ENCODE measurements around the gene RPS6KA5. TPM values are rescaled to one million over a fixed set of nuclear protein-coding genes. Genes with fewer than 3 reads are reported as not detected.

Gene RPS6KA5
- total RNA-seq, 1 experiment from 2014 or later, result 8.6 TPM

DNA sequence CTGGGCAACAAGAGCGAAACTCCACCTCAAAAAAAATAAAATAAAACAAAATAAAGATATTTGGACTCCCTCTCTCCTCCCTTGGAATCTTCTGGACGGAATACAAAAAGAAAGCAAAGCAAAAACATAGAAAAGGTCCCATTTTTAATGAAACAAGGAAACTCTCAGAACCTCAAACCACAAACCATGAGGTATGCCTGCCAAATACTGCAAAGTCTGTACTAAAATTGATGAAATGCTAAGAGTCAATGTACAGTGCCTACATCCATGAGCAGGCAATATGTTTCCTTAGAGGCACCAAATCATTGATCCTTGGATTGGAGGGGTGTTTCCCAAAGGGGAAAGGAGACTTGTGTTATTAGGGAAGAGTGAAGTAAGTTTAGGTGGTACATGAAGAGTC, 8.2 kb upstream of the RPS6KA5 start:
- no peak overlapping the region for H3K9ac ChIP-seq (ENCODE audit: low read length)
- H4K20me1 ChIP-seq (ENCODE audit: low read length), result no peaks in the 10 kb centered on the region
- CTCF ChIA-PET, result no interaction called here
- H3K79me2 ChIP-seq (ENCODE audit: low read length), result no peaks in the 10 kb centered on the region
- no peaks in the 10 kb centered on the region for H3F3A ChIP-seq (ENCODE audit: low read length, unreplicated experiment)
- no peak overlapping the region for H3K27ac ChIP-seq (ENCODE audit: low read length)
- POLR2A ChIA-PET (ENCODE audit: unreplicated experiment), result no interaction called here
- H3K4me2 ChIP-seq (ENCODE audit: low read length), result no peak overlapping the region
- intact Hi-C loops (cut with micrococcal nuclease), result no loop called here
- no peak for TF ChIP-seq EZH2 (IDR thresholded peaks at IDR 0.05; ENCODE audit: low read length, unreplicated experiment)
- TF ChIP-seq EZH2phosphoT487 (IDR thresholded peaks at IDR 0.05; ENCODE audit: borderline replicate concordance, low read length), result no peak
- no peaks in the 10 kb centered on the region for H3K9me3 ChIP-seq (ENCODE audit: low read length)
- no TSS peak for BruUV-seq (replicated peaks)
- DNase-seq (no peak), ATAC-seq (no peak)
- no peaks in the 10 kb centered on the region for H3K27me3 ChIP-seq (ENCODE audit: low read length)
- no peaks in the 10 kb centered on the region for H3K9me2 ChIP-seq (replicated peaks; ENCODE audit: low read length)
- H2AFZ ChIP-seq (ENCODE audit: low read length), result no peak overlapping the region
- no peak overlapping the region for H3K4me3 ChIP-seq (ENCODE audit: low read length)
- H3K4me1 ChIP-seq (ENCODE audit: insufficient read depth, low read length), result no peaks in the 10 kb centered on the region
- no peaks in the 10 kb centered on the region for H3K36me3 ChIP-seq (ENCODE audit: low read depth, low read length)

- TF ChIP-seq EZH2 (IDR thresholded peaks at IDR 0.05; ENCODE audit: low read length, unreplicated experiment) (no peak), EZH2phosphoT487 (IDR thresholded peaks at IDR 0.05; ENCODE audit: borderline replicate concordance, low read length) (no peak)
- TF ChIP-seq, protein P1, sequence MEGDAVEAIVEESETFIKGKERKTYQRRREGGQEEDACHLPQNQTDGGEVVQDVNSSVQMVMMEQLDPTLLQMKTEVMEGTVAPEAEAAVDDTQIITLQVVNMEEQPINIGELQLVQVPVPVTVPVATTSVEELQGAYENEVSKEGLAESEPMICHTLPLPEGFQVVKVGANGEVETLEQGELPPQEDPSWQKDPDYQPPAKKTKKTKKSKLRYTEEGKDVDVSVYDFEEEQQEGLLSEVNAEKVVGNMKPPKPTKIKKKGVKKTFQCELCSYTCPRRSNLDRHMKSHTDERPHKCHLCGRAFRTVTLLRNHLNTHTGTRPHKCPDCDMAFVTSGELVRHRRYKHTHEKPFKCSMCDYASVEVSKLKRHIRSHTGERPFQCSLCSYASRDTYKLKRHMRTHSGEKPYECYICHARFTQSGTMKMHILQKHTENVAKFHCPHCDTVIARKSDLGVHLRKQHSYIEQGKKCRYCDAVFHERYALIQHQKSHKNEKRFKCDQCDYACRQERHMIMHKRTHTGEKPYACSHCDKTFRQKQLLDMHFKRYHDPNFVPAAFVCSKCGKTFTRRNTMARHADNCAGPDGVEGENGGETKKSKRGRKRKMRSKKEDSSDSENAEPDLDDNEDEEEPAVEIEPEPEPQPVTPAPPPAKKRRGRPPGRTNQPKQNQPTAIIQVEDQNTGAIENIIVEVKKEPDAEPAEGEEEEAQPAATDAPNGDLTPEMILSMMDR (conservative IDR thresholded peaks at IDR 0.05; ENCODE audit: low read depth, low read length), result no peak
- no peak for DNase-seq
- no peaks in the 10 kb centered on the region for H3K79me2 ChIP-seq (ENCODE audit: low read length)
- H3K27me3 ChIP-seq (ENCODE audit: low read length), result no peaks in the 10 kb centered on the region
- ChIA-PET CTCF (interaction anchor here (0.7 kb wide), 1 partner anchor 166 kb away, joined by 3 read pairs; no protein-coding TSS in a partner anchor), POLR2A (ENCODE audit: unreplicated experiment) (no interaction called here)
- H3K9ac ChIP-seq (ENCODE audit: low read length), result no peak overlapping the region
- H4K20me1 ChIP-seq (ENCODE audit: low read length), result no peaks in the 10 kb centered on the region
- ATAC-seq, result no peak
- no peaks in the 10 kb centered on the region for H3F3A ChIP-seq (ENCODE audit: low read length, unreplicated experiment)
- no peak overlapping the region for H3K4me2 ChIP-seq (ENCODE audit: low read length)
- no peak overlapping the region for H3K27ac ChIP-seq (ENCODE audit: low read length)
- intact Hi-C loops (cut with micrococcal nuclease), result no loop called here
- no peaks in the 10 kb centered on the region for H3K9me3 ChIP-seq (ENCODE audit: low read length)
- no peaks in the 10 kb centered on the region for H3K9me2 ChIP-seq (replicated peaks; ENCODE audit: low read length)
- H3K4me1 ChIP-seq (ENCODE audit: insufficient read depth, low read length), result no peaks in the 10 kb centered on the region
- BruUV-seq (replicated peaks), result no TSS peak
- no peak overlapping the region for H3K4me3 ChIP-seq (ENCODE audit: low read length)
- H3K36me3 ChIP-seq (ENCODE audit: low read depth, low read length), result no peaks in the 10 kb centered on the region
- no peak overlapping the region for H2AFZ ChIP-seq (ENCODE audit: low read length)
Measured at GRCh38 chr14:91067186-91067585, 6.7 kb upstream of the RPS6KA5 start.

DNA sequence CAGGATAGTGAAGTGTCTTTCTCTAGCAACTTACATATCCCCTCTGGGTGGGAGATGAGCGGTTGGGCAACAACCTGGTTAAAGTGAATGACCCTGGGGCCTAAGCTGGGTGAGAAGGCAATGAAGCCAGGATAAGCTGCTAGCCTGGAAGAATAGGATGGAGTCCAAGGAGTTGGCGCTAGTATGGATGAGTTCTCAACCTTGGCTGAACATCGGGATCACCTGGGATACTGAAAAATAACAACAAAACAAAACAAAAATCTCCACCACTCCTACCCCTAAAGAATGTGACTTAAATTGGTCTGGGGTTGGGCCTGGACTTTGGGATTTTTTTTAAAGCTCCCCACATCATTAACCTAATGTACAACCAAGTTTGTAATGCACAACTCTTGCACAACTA, 4.8 kb upstream of the RPS6KA5 start:
- H3K27me3 ChIP-seq (ENCODE audit: low read length), result no peaks in the 10 kb centered on the region
- no peaks in the 10 kb centered on the region for H3F3A ChIP-seq (ENCODE audit: low read length, unreplicated experiment)
- H2AFZ ChIP-seq (ENCODE audit: low read length), result no peak overlapping the region
- no peak for ATAC-seq
- CTCF ChIA-PET, result no interaction called here
- no peaks in the 10 kb centered on the region for H3K79me2 ChIP-seq (ENCODE audit: low read length)
- no TSS peak for BruUV-seq (replicated peaks)
- H3K9ac ChIP-seq (ENCODE audit: low read length), result no peak overlapping the region
- H3K27ac ChIP-seq (ENCODE audit: low read length), result no peak overlapping the region
- intact Hi-C loops (cut with micrococcal nuclease), result no loop called here
- H3K9me3 ChIP-seq (ENCODE audit: low read length), result no peaks in the 10 kb centered on the region
- H4K20me1 ChIP-seq (ENCODE audit: low read length), result no peaks in the 10 kb centered on the region
- POLR2A ChIA-PET (ENCODE audit: unreplicated experiment), result no interaction called here
- no peak overlapping the region for H3K4me3 ChIP-seq (ENCODE audit: low read length)
- H3K36me3 ChIP-seq (ENCODE audit: low read depth, low read length), result no peaks in the 10 kb centered on the region
- no peak overlapping the region for H3K4me2 ChIP-seq (ENCODE audit: low read length)
- peaks cover 9% of the 10 kb centered on the region for H3K4me1 ChIP-seq (ENCODE audit: insufficient read depth, low read length)
- TF ChIP-seq EZH2 (IDR thresholded peaks at IDR 0.05; ENCODE audit: low read length, unreplicated experiment) (no peak), EZH2phosphoT487 (IDR thresholded peaks at IDR 0.05; ENCODE audit: borderline replicate concordance, low read length) (no peak)
- TF ChIP-seq, protein P1 (conservative IDR thresholded peaks at IDR 0.05; ENCODE audit: low read depth, low read length), result no peak
- no peak for DNase-seq
- no peaks in the 10 kb centered on the region for H3K9me2 ChIP-seq (replicated peaks; ENCODE audit: low read length)

Measured in PC-3 (cell line).